ENCODE measurements around the gene KCNH6.

The KCNH6 gene

GRCh38 chr17:63544467-63545301, 21.5 kb downstream of the KCNH6 start:
- TF ChIP-seq YY1 (IDR thresholded peaks at IDR 0.05; ENCODE audit: low read depth) (no peak), EP300 (IDR thresholded peaks at IDR 0.05; ENCODE audit: borderline replicate concordance) (no peak), ZBTB7A (IDR thresholded peaks at IDR 0.05; ENCODE audit: low read depth) (no peak), CEBPB (IDR thresholded peaks at IDR 0.05) (no peak), EGR1 (IDR thresholded peaks at IDR 0.05) (no peak), CREB1 (IDR thresholded peaks at IDR 0.05; ENCODE audit: low read depth) (no peak)
- TF ChIP-seq, protein P1, sequence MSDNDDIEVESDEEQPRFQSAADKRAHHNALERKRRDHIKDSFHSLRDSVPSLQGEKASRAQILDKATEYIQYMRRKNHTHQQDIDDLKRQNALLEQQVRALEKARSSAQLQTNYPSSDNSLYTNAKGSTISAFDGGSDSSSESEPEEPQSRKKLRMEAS (IDR thresholded peaks at IDR 0.05): no peak

DNA sequence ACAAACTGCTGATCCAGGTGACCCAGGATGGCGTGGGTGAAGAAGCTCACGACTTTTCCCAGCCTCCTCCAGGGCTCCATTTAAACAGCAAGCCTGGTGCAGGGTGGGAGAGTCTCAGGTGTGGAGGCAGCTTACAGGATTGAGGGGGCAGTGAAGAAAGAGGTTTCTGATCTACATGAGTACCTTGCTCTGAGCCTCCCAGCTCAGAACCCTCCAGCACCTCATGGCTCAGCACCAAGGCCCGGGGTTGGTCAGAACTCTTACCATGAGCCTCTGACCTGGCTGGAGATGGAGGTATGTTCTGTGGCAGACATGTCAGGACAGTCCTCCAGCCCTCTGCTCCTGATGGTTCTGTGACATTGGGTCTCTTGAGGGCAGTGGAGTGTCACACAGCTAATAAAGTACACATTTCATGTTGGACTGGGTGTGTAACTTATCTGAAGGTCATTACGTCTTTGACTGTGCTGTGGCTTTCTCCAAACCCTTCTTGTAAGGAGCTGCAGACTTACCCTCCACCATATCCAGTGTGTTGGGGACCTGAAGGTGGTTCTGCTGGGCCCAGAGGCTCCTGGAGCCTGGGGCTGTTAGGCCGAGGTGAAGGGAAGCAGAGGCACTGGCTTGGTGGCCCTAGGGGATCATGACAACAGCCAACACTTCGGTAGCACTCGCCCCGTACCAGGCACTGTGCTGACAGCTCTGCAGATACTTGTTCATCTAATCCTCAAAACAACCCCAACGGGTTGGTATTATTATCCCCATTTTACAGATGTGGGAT, 23.3 kb downstream of the KCNH6 start:
- TF ChIP-seq TEAD4 (IDR thresholded peaks at IDR 0.05): no peak
- no peak for TF ChIP-seq NFIC (IDR thresholded peaks at IDR 0.05)
- no peak for TF ChIP-seq CEBPB (IDR thresholded peaks at IDR 0.05)
- TF ChIP-seq, protein P2, sequence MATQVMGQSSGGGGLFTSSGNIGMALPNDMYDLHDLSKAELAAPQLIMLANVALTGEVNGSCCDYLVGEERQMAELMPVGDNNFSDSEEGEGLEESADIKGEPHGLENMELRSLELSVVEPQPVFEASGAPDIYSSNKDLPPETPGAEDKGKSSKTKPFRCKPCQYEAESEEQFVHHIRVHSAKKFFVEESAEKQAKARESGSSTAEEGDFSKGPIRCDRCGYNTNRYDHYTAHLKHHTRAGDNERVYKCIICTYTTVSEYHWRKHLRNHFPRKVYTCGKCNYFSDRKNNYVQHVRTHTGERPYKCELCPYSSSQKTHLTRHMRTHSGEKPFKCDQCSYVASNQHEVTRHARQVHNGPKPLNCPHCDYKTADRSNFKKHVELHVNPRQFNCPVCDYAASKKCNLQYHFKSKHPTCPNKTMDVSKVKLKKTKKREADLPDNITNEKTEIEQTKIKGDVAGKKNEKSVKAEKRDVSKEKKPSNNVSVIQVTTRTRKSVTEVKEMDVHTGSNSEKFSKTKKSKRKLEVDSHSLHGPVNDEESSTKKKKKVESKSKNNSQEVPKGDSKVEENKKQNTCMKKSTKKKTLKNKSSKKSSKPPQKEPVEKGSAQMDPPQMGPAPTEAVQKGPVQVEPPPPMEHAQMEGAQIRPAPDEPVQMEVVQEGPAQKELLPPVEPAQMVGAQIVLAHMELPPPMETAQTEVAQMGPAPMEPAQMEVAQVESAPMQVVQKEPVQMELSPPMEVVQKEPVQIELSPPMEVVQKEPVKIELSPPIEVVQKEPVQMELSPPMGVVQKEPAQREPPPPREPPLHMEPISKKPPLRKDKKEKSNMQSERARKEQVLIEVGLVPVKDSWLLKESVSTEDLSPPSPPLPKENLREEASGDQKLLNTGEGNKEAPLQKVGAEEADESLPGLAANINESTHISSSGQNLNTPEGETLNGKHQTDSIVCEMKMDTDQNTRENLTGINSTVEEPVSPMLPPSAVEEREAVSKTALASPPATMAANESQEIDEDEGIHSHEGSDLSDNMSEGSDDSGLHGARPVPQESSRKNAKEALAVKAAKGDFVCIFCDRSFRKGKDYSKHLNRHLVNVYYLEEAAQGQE (IDR thresholded peaks at IDR 0.05; ENCODE audit: low read depth): no peak
- no peak for TF ChIP-seq RAD21 (IDR thresholded peaks at IDR 0.05; ENCODE audit: low read depth)
- no peak for TF ChIP-seq TAF1 (IDR thresholded peaks at IDR 0.05; ENCODE audit: low read depth)
- no peak for TF ChIP-seq YY1 (IDR thresholded peaks at IDR 0.05; ENCODE audit: low read depth)
- TF ChIP-seq, protein P1 (IDR thresholded peaks at IDR 0.05): no peak
- TF ChIP-seq CREB1 (IDR thresholded peaks at IDR 0.05; ENCODE audit: low read depth): no peak
- no peak for TF ChIP-seq ZBTB7A (IDR thresholded peaks at IDR 0.05; ENCODE audit: low read depth)
- no peak for TF ChIP-seq TCF12 (IDR thresholded peaks at IDR 0.05; ENCODE audit: low read depth)
- no peak for TF ChIP-seq EP300 (IDR thresholded peaks at IDR 0.05; ENCODE audit: borderline replicate concordance)
- no peak for TF ChIP-seq FOXM1 (IDR thresholded peaks at IDR 0.05; ENCODE audit: borderline replicate concordance, low read depth)
- TF ChIP-seq EGR1 (IDR thresholded peaks at IDR 0.05): no peak

- no peak for TF ChIP-seq FOXM1 (IDR thresholded peaks at IDR 0.05; ENCODE audit: borderline replicate concordance, low read depth)
- TF ChIP-seq CEBPB (IDR thresholded peaks at IDR 0.05): no peak
These were observed 23.9 kb downstream of the KCNH6 start for GRCh38 chr17:63547083-63547523.

GRCh38 chr17:63549289-63549945, 26.3 kb downstream of the KCNH6 start:
- no peak for TF ChIP-seq NFIC (IDR thresholded peaks at IDR 0.05)
- TF ChIP-seq ZBTB7A (IDR thresholded peaks at IDR 0.05; ENCODE audit: low read depth): no peak
- TF ChIP-seq FOXM1 (IDR thresholded peaks at IDR 0.05; ENCODE audit: borderline replicate concordance, low read depth): no peak
- TF ChIP-seq TCF12 (IDR thresholded peaks at IDR 0.05; ENCODE audit: low read depth): no peak
- TF ChIP-seq CREB1 (IDR thresholded peaks at IDR 0.05; ENCODE audit: low read depth): no peak
- no peak for TF ChIP-seq USF1 (IDR thresholded peaks at IDR 0.05)
- no peak for TF ChIP-seq EP300 (IDR thresholded peaks at IDR 0.05; ENCODE audit: borderline replicate concordance)
- no peak for TF ChIP-seq YY1 (IDR thresholded peaks at IDR 0.05; ENCODE audit: low read depth)
- TF ChIP-seq CEBPB (IDR thresholded peaks at IDR 0.05): no peak
- TF ChIP-seq EGR1 (IDR thresholded peaks at IDR 0.05): no peak
- no peak for TF ChIP-seq TAF1 (IDR thresholded peaks at IDR 0.05; ENCODE audit: low read depth)
- TF ChIP-seq TEAD4 (IDR thresholded peaks at IDR 0.05): no peak
- TF ChIP-seq, protein P2 (IDR thresholded peaks at IDR 0.05; ENCODE audit: low read depth): no peak
- TF ChIP-seq RAD21 (IDR thresholded peaks at IDR 0.05; ENCODE audit: low read depth): no peak
- TF ChIP-seq, protein P1 (IDR thresholded peaks at IDR 0.05): no peak
